ENCODE measurements around the gene ANP32B.
"Not testable (repeated sequence)": the region's sequence is repeated elsewhere in the genome, so short reads cannot be mapped to it uniquely, and the experiment has no call there.

ANP32B gene

GRCh38 chr9:97982683-97983588, at the start of gene ANP32B:
TSS of gene ANP32B (plus strand) at chr9:97983341. CDS start at chr9:97983556, 215 bp downstream.
- peak; percentile 97 for DNase-seq

- no peak for DNase-seq
Observed at GRCh38 chr9:97934321-97935115, 48.6 kb upstream of the ANP32B start.

GRCh38 chr9:97935276-97935675, 47.9 kb upstream of the ANP32B start:
- DNase-seq: no peak

GRCh38 chr9:97936998-97937397, 46.1 kb upstream of the ANP32B start:
- no peak for DNase-seq

GRCh38 chr9:97938081-97938644, 45.0 kb upstream of the ANP32B start, which contains the start of gene HEMGN:
TSS of gene HEMGN (minus strand) at chr9:97938172. CDS start at chr9:97938136, 36 bp downstream.
- DNase-seq: peak; percentile 93

GRCh38 chr9:97940233-97940632, 42.9 kb upstream of the ANP32B start:
- DNase-seq: peak; percentile 28

GRCh38 chr9:97940741-97941140, 42.4 kb upstream of the ANP32B start:
- DNase-seq: peak; percentile 12

GRCh38 chr9:97941323-97941722, 41.8 kb upstream of the ANP32B start:
- DNase-seq: no peak

GRCh38 chr9:97943308-97943855, 39.8 kb upstream of the ANP32B start:
- peak; percentile 91 for DNase-seq

- DNase-seq: no peak
Observed at GRCh38 chr9:97944612-97945011, 38.5 kb upstream of the ANP32B start.

GRCh38 chr9:97945470-97945869, 37.7 kb upstream of the ANP32B start:
- not testable (repeated sequence) for DNase-seq

- not testable (repeated sequence) for DNase-seq
Observed at GRCh38 chr9:97947094-97947493, 36.0 kb upstream of the ANP32B start.

- not testable (repeated sequence) for DNase-seq
Observed at GRCh38 chr9:97950873-97951272, 32.3 kb upstream of the ANP32B start.

- peak; percentile 89 for DNase-seq
Observed at GRCh38 chr9:97954550-97954989, 28.6 kb upstream of the ANP32B start.

GRCh38 chr9:97956331-97956730, 26.8 kb upstream of the ANP32B start:
- no peak for DNase-seq

GRCh38 chr9:97958812-97959511, 24.2 kb upstream of the ANP32B start:
- DNase-seq: peak; percentile 11

- DNase-seq: no peak
Observed at GRCh38 chr9:97959585-97959984, 23.6 kb upstream of the ANP32B start.

- peak; percentile 69 for DNase-seq
Observed at GRCh38 chr9:97960678-97961328, 22.3 kb upstream of the ANP32B start.

- DNase-seq: no peak
Observed at GRCh38 chr9:97961361-97961760, 21.8 kb upstream of the ANP32B start.

- DNase-seq: no peak
Observed at GRCh38 chr9:97962136-97962535, 21.0 kb upstream of the ANP32B start.

GRCh38 chr9:97962575-97962974, 20.6 kb upstream of the ANP32B start:
- no peak for DNase-seq

- DNase-seq: no peak
Observed at GRCh38 chr9:97963232-97963631, 19.9 kb upstream of the ANP32B start.

All from OCI-M1 (cell line).